Endothelial cell of umbilical vein (primary cell): ENCODE results near the gene TPM1. TPM values are rescaled to one million over a fixed set of nuclear protein-coding genes. Genes with fewer than 3 reads are reported as not detected.

Source experiments
- BruUV-seq: library from RNA; stranded (reverse); fragments of 400-500 nt; replicated peaks from 2 replicates; lab custom pipeline; 2021; lab: Mats Ljungman, UMichigan
- CTCF ChIA-PET: fragments of 300-600, 350-600 bp; sonication (Branson Sonifier 250); formaldehyde crosslinking; loops from one replicate; lab custom pipeline; 2021; ENCODE audit warnings: antibody characterized with exemption, inconsistent platforms; lab: Charles Lee
- POLR2A ChIA-PET: fragments of 300-600, 350-600 bp; sonication (Branson Sonifier 250); formaldehyde crosslinking; loops from one replicate; lab custom pipeline; 2021; ENCODE audit warnings: antibody characterized with exemption, inconsistent platforms; lab: Charles Lee
- DNase-seq: peaks from one replicate; pipeline ENCODE4 v3.0.0-alpha.2; 2011; ENCODE audit warnings: low read depth, low spot score
- FAIRE-seq: peaks from 2 replicates; lab custom pipeline; 2011; peaks lifted over from hg19 to GRCh38; lab: Jason Lieb, UNC
- H2AFZ ChIP-seq: 2 replicates; pipeline ENCODE4 v1.6.0; 2012; ENCODE audit warnings: low read depth, low read length, control low read depth, inconsistent platforms
- H3K27ac ChIP-seq: 2 replicates; pipeline ENCODE4 v1.5.1; 2011; ENCODE audit warnings: low read depth, mild to moderate bottlenecking, control low read depth, low read length, moderate library complexity; ENCODE audit not compliant: insufficient read depth
- H3K27me3 ChIP-seq, 2 experiments: 2 replicates each; pipeline versions ENCODE4 v1.6.0 to v1.6.1; 2011; ENCODE audit warnings: low read length in 2 of 2, mixed read lengths in 1 of 2; ENCODE audit not compliant: control insufficient read depth in 2 of 2, insufficient read depth in 2 of 2
- H3K36me3 ChIP-seq, 2 experiments: 2 replicates in 1 of 2; 3 replicates in 1 of 2; pipeline ENCODE4 v1.5.1; 2011; ENCODE audit warnings: low read length in 2 of 2, mild to moderate bottlenecking in 1 of 2, moderate library complexity in 1 of 2; ENCODE audit not compliant: control insufficient read depth in 2 of 2, insufficient read depth in 2 of 2; ENCODE audit errors: extremely low read depth in 1 of 2
- H3K4me1 ChIP-seq: 3 replicates; pipeline ENCODE4 v1.5.1; 2011; ENCODE audit warnings: mild to moderate bottlenecking, low read length; ENCODE audit not compliant: control insufficient read depth, insufficient read depth; ENCODE audit errors: extremely low read depth
- H3K4me2 ChIP-seq: 2 replicates; pipeline ENCODE4 v1.6.1; 2011; ENCODE audit warnings: low read length, control low read depth, mixed read lengths; ENCODE audit not compliant: insufficient read depth
- H3K4me3 ChIP-seq, 3 experiments: fragments of 200-600 bp in 1 of 3; sonication (generic), shearing (Covaris generic) in 1 of 3; replicated peaks in 1 of 3; 2 replicates each; pipeline ENCODE4 v1.5.1; 2011 to 2016; ENCODE audit warnings: control low read depth in 3 of 3, low read length in 3 of 3, mild to moderate bottlenecking in 2 of 3, inconsistent platforms in 1 of 3, low read depth in 1 of 3, moderate library complexity in 1 of 3; ENCODE audit not compliant: insufficient read depth in 1 of 3
- H3K79me2 ChIP-seq: 2 replicates; pipeline ENCODE4 v1.6.0; 2012; ENCODE audit warnings: low read length, inconsistent platforms; ENCODE audit not compliant: control insufficient read depth, insufficient read depth
- H3K9ac ChIP-seq: replicated peaks from 2 replicates; pipeline ENCODE3; 2011; ENCODE audit warnings: low read length, control low read depth; ENCODE audit not compliant: insufficient read depth; ENCODE audit errors: extremely low read depth
- H3K9me1 ChIP-seq: replicated peaks from 3 replicates; pipeline ENCODE4 v1.6.0; 2011; ENCODE audit warnings: mild to moderate bottlenecking, low read length; ENCODE audit not compliant: control insufficient read depth, insufficient read depth; ENCODE audit errors: extremely low read depth
- H3K9me3 ChIP-seq: replicated peaks from 2 replicates; pipeline ENCODE4 v1.5.1; 2012; ENCODE audit warnings: low read length, inconsistent platforms; ENCODE audit not compliant: control insufficient read depth, insufficient read depth
- H4K20me1 ChIP-seq: replicated peaks from 2 replicates; pipeline ENCODE3; 2011; ENCODE audit warnings: mild to moderate bottlenecking, low read length; ENCODE audit not compliant: control insufficient read depth, insufficient read depth; ENCODE audit errors: extremely low read depth
- CTCF ChIP-seq, 2 donors: IDR thresholded peaks; 1 replicate in 1 of 2; 2 replicates in 1 of 2; pipeline ENCODE4 v1.5.1; 2011; ENCODE audit warnings: low read length in 2 of 2, mild to moderate bottlenecking in 2 of 2, moderate library complexity in 2 of 2, control low read depth in 1 of 2, inconsistent platforms in 1 of 2, low read depth in 1 of 2; ENCODE audit not compliant: insufficient read depth in 1 of 2; ENCODE audit errors: extremely low read depth in 1 of 2
- EZH2 ChIP-seq: IDR thresholded peaks from 2 replicates; pipeline ENCODE4 v1.6.1; 2012; ENCODE audit warnings: borderline replicate concordance, low read depth, mild to moderate bottlenecking, moderate library complexity, low read length, inconsistent platforms; ENCODE audit not compliant: severe bottlenecking
- FOS ChIP-seq: IDR thresholded peaks from 2 replicates; pipeline ENCODE4 v1.6.1; 2011; ENCODE audit warnings: mild to moderate bottlenecking, low read length, moderate library complexity, borderline replicate concordance; ENCODE audit not compliant: insufficient read depth
- GATA2 ChIP-seq: IDR thresholded peaks from 2 replicates; pipeline ENCODE4 v1.7.0; 2011; ENCODE audit warnings: low read depth, mild to moderate bottlenecking, moderate library complexity, mixed read lengths, low read length; ENCODE audit not compliant: insufficient read length, insufficient read depth
- JUN ChIP-seq: IDR thresholded peaks from 2 replicates; pipeline ENCODE4 v1.6.1; 2011; ENCODE audit warnings: borderline replicate concordance, low read depth; ENCODE audit not compliant: insufficient read length, insufficient read depth
- MAX ChIP-seq: IDR thresholded peaks from 2 replicates; pipeline ENCODE4 v1.6.1; 2011; ENCODE audit not compliant: insufficient read depth, insufficient read length
- MYC ChIP-seq: IDR thresholded peaks from one replicate; pipeline ENCODE4 v1.6.1; 2011; ENCODE audit warnings: mild to moderate bottlenecking, low read depth, low read length
- POLR2A ChIP-seq: IDR thresholded peaks from 2 replicates; pipeline ENCODE4 v1.6.1; 2012; ENCODE audit warnings: low read depth, mild to moderate bottlenecking, control low read depth, low read length
- POLR2AphosphoS5 ChIP-seq: IDR thresholded peaks from 2 replicates; pipeline ENCODE4 v1.6.1; 2012; ENCODE audit warnings: low read depth, mild to moderate bottlenecking, control low read depth, low read length, moderate library complexity; ENCODE audit not compliant: insufficient read depth
- dilution Hi-C: fragments of 300-500 bp; cut with MboI; formaldehyde crosslinking; loops from one replicate; pipeline ENCODE4 v1.15.0; 2019; ENCODE audit warnings: low sequenced_read_pairs; ENCODE audit not compliant: extremely low pct_ligation_motif_present
- intact Hi-C: fragments of 100-400 bp; cut with micrococcal nuclease; formaldehyde crosslinking; loops from one replicate; pipeline ENCODE4 v1.10.0; 2022
- polyA plus RNA-seq, 4 experiments: library from polyadenylated mRNA; depleted of rRNA in 3 of 4; stranded (reverse) in 3 of 4; unstranded in 1 of 4; fragments of >200 nt; gene quantifications; 2 replicates each; pipeline versions ENCODE4 v1.2.1 to v1.2.3, GENCODE V29; 2011 to 2012; ENCODE audit warnings: missing spikeins in 1 of 4
- total RNA-seq: library from RNA; stranded (reverse); gene quantifications from 2 replicates; pipeline ENCODE4 v1.2.3, GENCODE V29; 2021

TPM1 gene
- total and polyA plus RNA-seq, 2 donors (not counting 3 experiments of a cell fraction or from before 2014, with no cell fraction given) = 518 to 558 TPM

- H3K27me3 ChIP-seq = no peaks in the 10 kb centered on the region
- H3K27ac ChIP-seq = no peak overlapping the region
- ChIA-PET POLR2A (no interaction called here), CTCF (no interaction called here)
- intact Hi-C loops (no loop called here), dilution Hi-C loops (no loop called here)
- no peaks in the 10 kb centered on the region for H3K79me2 ChIP-seq
- BruUV-seq = no TSS peak
- H3K36me3 ChIP-seq = no peaks in the 10 kb centered on the region
- no peak overlapping the region for H3K4me3 ChIP-seq
- no peak overlapping the region for H3K4me2 ChIP-seq
- TF ChIP-seq MYC = no peak
- no peak for TF ChIP-seq POLR2AphosphoS5
- no peak for TF ChIP-seq POLR2A
- no peak for TF ChIP-seq MAX
- TF ChIP-seq CTCF (IDR thresholded peaks at IDR 0.05; ENCODE audit: extremely low read depth in 1 of 2, insufficient read depth in 1 of 2, low read depth in 1 of 2, low read length in 2 of 2) = no peak
- no peak for TF ChIP-seq JUN
- TF ChIP-seq GATA2 = no peak
- TF ChIP-seq FOS = no peak
- no peak for TF ChIP-seq EZH2
- DNase-seq (no peak), FAIRE-seq (peak; percentile 18)
- no peaks in the 10 kb centered on the region for H4K20me1 ChIP-seq
- H3K9me1 ChIP-seq = no peaks in the 10 kb centered on the region
- H3K9ac ChIP-seq = no peak overlapping the region
- H3K9me3 ChIP-seq = no peaks in the 10 kb centered on the region
- no peak overlapping the region for H2AFZ ChIP-seq
- H3K4me1 ChIP-seq = no peaks in the 10 kb centered on the region
Observed at GRCh38 chr15:62994439-62994838, 48.1 kb upstream of the TPM1 start.
